ENCODE data around the gene PRR20D. TPM values are rescaled to one million over a fixed set of nuclear protein-coding genes. Genes with fewer than 3 reads are reported as not detected.

The PRR20D gene
- total RNA-seq, 1 donor from 2014 or later, result not detected

- intact Hi-C loops (cut with DNase I), result no loop called here
- H3K27ac ChIP-seq, result no peak overlapping the region
- H3K36me3 ChIP-seq, result no peaks in the 10 kb centered on the region
- no peak overlapping the region for H3K4me3 ChIP-seq
- no peak for ATAC-seq
- DNase-seq, result no peak
- H3K9me3 ChIP-seq, result no peaks in the 10 kb centered on the region
- H3K4me1 ChIP-seq, result no peaks in the 10 kb centered on the region
- H3K27me3 ChIP-seq, result no peaks in the 10 kb centered on the region
- TF ChIP-seq CTCF (IDR thresholded peaks at IDR 0.05), result no peak
These were observed 52.6 kb downstream of the PRR20D start for GRCh38 chr13:57212989-57213388.

Other genes with a start within 250 kb of the PRR20D start
- gene PRR20A, start 19.7 kb upstream of the PRR20D start, total RNA-seq, result not detected
- not detected for gene PRR20B, start 13.1 kb upstream of the PRR20D start, total RNA-seq
- not detected for gene PRR20C, start 6.6 kb upstream of the PRR20D start, total RNA-seq
- gene PRR20E, start 6.6 kb downstream of the PRR20D start, total RNA-seq, result not detected